Left lung (tissue), 10 donors: Measurements from ENCODE around the gene PDHX. TPM values are rescaled to one million over a fixed set of nuclear protein-coding genes. Genes with fewer than 3 reads are reported as not detected.
A peak's percentile ranks its signal among the peaks of the same experiment; 100 is the strongest.

ENCODE experiments used
- ATAC-seq: fragments of 200-7000 bp; cut with Tn5 transposase; one replicate; pipeline ENCODE4 v1.9.1; 2020; ENCODE audit warnings: moderate library complexity
- DNase-seq, 4 donors: peaks; one replicate each; pipeline ENCODE4 v3.0.0-alpha.2; 2013 to 2020
- H3K27ac ChIP-seq, 2 donors: fragments of 200-600 bp; sonication (generic) in 1 of 2; one replicate each; pipeline versions ENCODE4 v1.5.0 to v1.8.0; 2020 to 2021
- H3K27me3 ChIP-seq, 2 donors: fragments of 200-600 bp; sonication (generic) in 1 of 2; one replicate each; pipeline versions ENCODE4 v1.5.0 to v1.8.0; 2020 to 2021
- H3K36me3 ChIP-seq, 2 donors: fragments of 200-600 bp; sonication (generic) in 1 of 2; one replicate each; pipeline versions ENCODE4 v1.5.0 to v1.8.0; 2020 to 2021
- H3K4me1 ChIP-seq, 2 donors: fragments of 200-600 bp; one replicate each; pipeline ENCODE4 v1.8.0; 2021
- H3K4me3 ChIP-seq, 2 donors: fragments of 200-600 bp; sonication (generic) in 1 of 2; one replicate each; pipeline versions ENCODE4 v1.5.0 to v1.8.0; 2020 to 2021; ENCODE audit warnings: mild to moderate bottlenecking in 1 of 2
- H3K9me3 ChIP-seq, 2 donors: fragments of 200-600 bp; sonication (generic) in 1 of 2; one replicate each; pipeline versions ENCODE4 v1.5.0 to v1.8.0; 2020 to 2021
- CTCF ChIP-seq, 2 donors: fragments of 200-600 bp; sonication (generic) in 1 of 2; IDR thresholded peaks; one replicate each; pipeline versions ENCODE4 v1.5.0 to v1.8.0; 2021; ENCODE audit warnings: antibody characterized with exemption in 2 of 2
- intact Hi-C, 2 donors: fragments of 100-400 bp; cut with DNase I; formaldehyde crosslinking; loops; one replicate each; pipeline versions ENCODE4 v1.11.2 to v1.14.2; 2022
- polyA plus RNA-seq, 6 donors: library from polyadenylated mRNA; unstranded; fragments of 120-200 nt; gene quantifications; one replicate each; pipeline ENCODE4 v1.2.1, GENCODE V29; 2013; ENCODE audit not compliant: insufficient read length in 6 of 6
- total RNA-seq, 2 donors: library from RNA; stranded (reverse); fragmentation: NEBNext Ultra II Directional; extraction: Animal tissue kit (Norgen Biotek cat#: 25700); gene quantifications; one replicate each; pipeline ENCODE4 v1.2.1, GENCODE V29; 2021
- donor health status: DM: no; HTN: yes; CAD: no.
- donor health status: DM: no; HTN: no; CAD: no.

The PDHX gene
- total and polyA plus RNA-seq, 8 donors, result 31.8 to 41.7 (median 35.0) TPM

GRCh38 chr11:34972366-34972765 is 55.9 kb downstream of the PDHX start:
- Histone ChIP-seq H3K27me3 (no peaks in the 10 kb centered on the region), H3K27ac (no peak overlapping the region), H3K4me1 (peaks cover 4 to 7% of the 10 kb centered on the region in 2 donors), H3K4me3 (no peak overlapping the region), H3K36me3 (peaks cover 0 to 24% of the 10 kb centered on the region in 2 donors), H3K9me3 (no peaks in the 10 kb centered on the region)
- TF ChIP-seq CTCF (IDR thresholded peaks at IDR 0.05), result no peak
- DNase-seq (no peak), ATAC-seq (no peak)
- intact Hi-C loops, result no loop called here

DNA sequence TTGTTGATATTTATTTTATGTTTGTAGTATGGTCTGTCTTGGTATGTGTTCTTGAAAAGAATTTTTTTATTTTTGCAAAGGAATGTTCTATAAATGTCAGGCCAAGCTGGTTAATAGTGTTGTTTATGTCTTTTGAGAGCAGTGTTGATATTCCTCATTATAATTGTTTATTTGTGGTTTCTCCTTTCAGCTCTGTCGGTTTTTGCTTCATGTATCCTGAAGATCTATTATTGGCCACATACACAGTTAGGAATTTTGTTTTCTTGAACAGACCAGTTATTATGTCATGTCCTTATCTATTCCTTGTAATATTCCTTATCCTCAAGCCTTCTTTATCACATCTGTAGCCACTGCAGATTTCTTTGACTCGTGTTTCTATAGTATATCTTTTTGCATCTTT is 56.5 kb downstream of the PDHX start:
- H3K27me3 ChIP-seq, result no peaks in the 10 kb centered on the region
- intact Hi-C loops, result no loop called here
- H3K9me3 ChIP-seq, result no peaks in the 10 kb centered on the region
- H3K27ac ChIP-seq, result no peak overlapping the region
- TF ChIP-seq CTCF (IDR thresholded peaks at IDR 0.05), result no peak
- H3K4me1 ChIP-seq, result peaks cover 9 to 13% of the 10 kb centered on the region in 2 donors
- DNase-seq (no peak), ATAC-seq (no peak)
- no peak overlapping the region for H3K4me3 ChIP-seq
- peaks cover 0 to 23% of the 10 kb centered on the region in 2 donors for H3K36me3 ChIP-seq

- ATAC-seq, result no peak
- intact Hi-C loops, result no loop called here
- no peak overlapping the region for H3K27ac ChIP-seq
These were observed 59.1 kb downstream of the PDHX start for GRCh38 chr11:34975482-34975881.

GRCh38 chr11:34976496-34977088 is 60.2 kb downstream of the PDHX start:
- H3K9me3 ChIP-seq, result no peaks in the 10 kb centered on the region
- ATAC-seq (no peak), DNase-seq (no peak)
- intact Hi-C loops, result no loop called here
- no peak for TF ChIP-seq CTCF (IDR thresholded peaks at IDR 0.05)
- H3K27ac ChIP-seq, result no peak overlapping the region
- no peaks in the 10 kb centered on the region for H3K27me3 ChIP-seq
- H3K4me1 ChIP-seq, result peaks cover 9 to 15% of the 10 kb centered on the region in 2 donors
- H3K4me3 ChIP-seq, result no peak overlapping the region
- peaks cover 0 to 18% of the 10 kb centered on the region in 2 donors for H3K36me3 ChIP-seq

More at GRCh38 chr11:34975482-34975881, 59.1 kb downstream of the PDHX start:
- no peak overlapping the region for H3K4me3 ChIP-seq
- no peak for DNase-seq
- peaks cover 9 to 15% of the 10 kb centered on the region in 2 donors for H3K4me1 ChIP-seq
- H3K36me3 ChIP-seq, result peaks cover 0 to 25% of the 10 kb centered on the region in 2 donors
- TF ChIP-seq CTCF (IDR thresholded peaks at IDR 0.05), result no peak
- no peaks in the 10 kb centered on the region for H3K9me3 ChIP-seq
- no peaks in the 10 kb centered on the region for H3K27me3 ChIP-seq

GRCh38 chr11:34977089-34977912 is 60.9 kb downstream of the PDHX start:
- Histone ChIP-seq H3K4me3 (no peak overlapping the region), H3K27ac (peak overlapping the region in 1 of 2 donors; percentile 8), H3K9me3 (no peaks in the 10 kb centered on the region), H3K36me3 (peaks cover 0 to 18% of the 10 kb centered on the region in 2 donors), H3K27me3 (no peaks in the 10 kb centered on the region), H3K4me1 (peaks cover 9 to 15% of the 10 kb centered on the region in 2 donors)
- intact Hi-C loops, result no loop called here
- peak in 1 of 4 donors; percentile 44 for DNase-seq
- ATAC-seq, result no peak
- TF ChIP-seq CTCF (IDR thresholded peaks at IDR 0.05), result no peak
